AG09309 (cell line): ENCODE measurements around the gene RAPGEF5.

ENCODE experiments used
- DNase-seq: peaks from one replicate; pipeline ENCODE4 v3.0.0-alpha.2; 2010; ENCODE audit warnings: low read depth
- H3K4me3 ChIP-seq: 2 replicates; pipeline ENCODE4 v1.5.1; 2011; ENCODE audit warnings: mild to moderate bottlenecking, low read depth, low read length, moderate library complexity; ENCODE audit not compliant: control insufficient read depth
- TF ChIP-seq, protein P1 (sequence below): IDR thresholded peaks from 2 replicates; pipeline ENCODE4 v1.5.1; 2011; ENCODE audit warnings: mild to moderate bottlenecking, low read depth, low read length, inconsistent platforms; ENCODE audit not compliant: insufficient read depth, control insufficient read depth; ENCODE audit errors: missing control alignments

RAPGEF5 gene

GRCh38 chr7:22176791-22177412 lies 180.1 kb downstream of the RAPGEF5 start:
- H3K4me3 ChIP-seq, result no peak overlapping the region
- TF ChIP-seq, protein P1, sequence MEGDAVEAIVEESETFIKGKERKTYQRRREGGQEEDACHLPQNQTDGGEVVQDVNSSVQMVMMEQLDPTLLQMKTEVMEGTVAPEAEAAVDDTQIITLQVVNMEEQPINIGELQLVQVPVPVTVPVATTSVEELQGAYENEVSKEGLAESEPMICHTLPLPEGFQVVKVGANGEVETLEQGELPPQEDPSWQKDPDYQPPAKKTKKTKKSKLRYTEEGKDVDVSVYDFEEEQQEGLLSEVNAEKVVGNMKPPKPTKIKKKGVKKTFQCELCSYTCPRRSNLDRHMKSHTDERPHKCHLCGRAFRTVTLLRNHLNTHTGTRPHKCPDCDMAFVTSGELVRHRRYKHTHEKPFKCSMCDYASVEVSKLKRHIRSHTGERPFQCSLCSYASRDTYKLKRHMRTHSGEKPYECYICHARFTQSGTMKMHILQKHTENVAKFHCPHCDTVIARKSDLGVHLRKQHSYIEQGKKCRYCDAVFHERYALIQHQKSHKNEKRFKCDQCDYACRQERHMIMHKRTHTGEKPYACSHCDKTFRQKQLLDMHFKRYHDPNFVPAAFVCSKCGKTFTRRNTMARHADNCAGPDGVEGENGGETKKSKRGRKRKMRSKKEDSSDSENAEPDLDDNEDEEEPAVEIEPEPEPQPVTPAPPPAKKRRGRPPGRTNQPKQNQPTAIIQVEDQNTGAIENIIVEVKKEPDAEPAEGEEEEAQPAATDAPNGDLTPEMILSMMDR, result no peak
- DNase-seq, result no peak

DNA sequence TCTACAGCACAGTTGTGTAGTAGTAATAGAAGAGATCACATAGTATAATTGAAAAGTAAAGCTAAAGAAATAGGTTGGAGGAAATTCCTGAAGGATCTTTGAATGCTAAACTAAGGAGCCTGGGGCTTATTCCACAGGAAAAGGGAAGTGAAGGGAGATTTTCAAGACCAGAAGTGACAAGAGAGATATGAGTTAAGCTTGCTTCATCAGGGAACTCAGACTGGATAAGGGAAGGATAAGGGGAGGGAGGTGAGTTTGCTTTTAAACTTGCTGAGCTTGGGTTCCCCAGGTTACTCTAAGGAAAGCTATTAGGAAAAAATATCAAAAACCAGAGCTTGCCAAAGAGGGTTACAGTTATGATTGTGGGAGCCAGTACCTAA lies 182.4 kb downstream of the RAPGEF5 start:
- TF ChIP-seq, protein P1, result no peak
- no peak overlapping the region for H3K4me3 ChIP-seq
- DNase-seq, result no peak

GRCh38 chr7:22173685-22174573 lies 183.0 kb downstream of the RAPGEF5 start:
- TF ChIP-seq, protein P1, result no peak
- no peak for DNase-seq
- no peak overlapping the region for H3K4me3 ChIP-seq

- TF ChIP-seq, protein P1, result no peak
- no peak overlapping the region for H3K4me3 ChIP-seq
- no peak for DNase-seq
These were observed 188.8 kb downstream of the RAPGEF5 start for GRCh38 chr7:22168129-22168634.

GRCh38 chr7:22167482-22167881 lies 189.5 kb downstream of the RAPGEF5 start:
- TF ChIP-seq, protein P1, result no peak
- no peak for DNase-seq
- H3K4me3 ChIP-seq, result no peak overlapping the region

GRCh38 chr7:22166928-22167327 lies 190.0 kb downstream of the RAPGEF5 start:
- H3K4me3 ChIP-seq, result no peak overlapping the region
- DNase-seq, result no peak
- TF ChIP-seq, protein P1, result no peak
